Mononuclear cell (primary cell): Measurements from ENCODE around the gene SLC24A5. TPM values are rescaled to one million over a fixed set of nuclear protein-coding genes. Genes with fewer than 3 reads are reported as not detected.

ENCODE experiments used
- H3K27me3 ChIP-seq: 2 replicates; pipeline ENCODE4 v1.6.0; 2011; ENCODE audit warnings: low read length, control low read depth; ENCODE audit not compliant: insufficient read depth
- H3K4me1 ChIP-seq: 2 replicates; pipeline ENCODE4 v1.5.1; 2011; ENCODE audit warnings: mild to moderate bottlenecking, low read length, control low read depth; ENCODE audit not compliant: insufficient read depth
- H3K4me3 ChIP-seq: 2 replicates; pipeline ENCODE4 v1.5.1; 2011; ENCODE audit warnings: mild to moderate bottlenecking, low read length, moderate library complexity
- H3K9me3 ChIP-seq: 2 replicates; pipeline ENCODE4 v1.5.1; 2011; ENCODE audit warnings: low read depth, mild to moderate bottlenecking, control low read depth, low read length
- total RNA-seq: library from RNA; depleted of rRNA; stranded (reverse); fragments of >200 nt; gene quantifications from one replicate; pipeline ENCODE4 v1.2.3, GENCODE V29; 2012

SLC24A5 gene
- total RNA-seq, 1 donor, result under 0.01 TPM

GRCh38 chr15:48191574-48192225 lies 70.9 kb downstream of the SLC24A5 start, which contains the start of gene CTXN2:
CTXN2 (plus strand) TSS chr15:48191665; CDS start chr15:48201301, 9,636 bp downstream.
- Histone ChIP-seq H3K9me3 (no peaks in the 10 kb centered on the region), H3K4me3 (no peak within 1 kb of the TSS), H3K27me3 (peaks cover 12% of the 10 kb centered on the region), H3K4me1 (no peaks in the 10 kb centered on the region)

Other genes with a start within 250 kb of the SLC24A5 start
- gene MYEF2, start 57.3 kb downstream of the SLC24A5 start, total RNA-seq, result 14.1 TPM
- not detected for gene CTXN2, start 70.7 kb downstream of the SLC24A5 start, total RNA-seq
- not detected for gene SLC12A1, start 85.3 kb downstream of the SLC24A5 start, total RNA-seq
- 19.8 TPM for gene DUT, start 210.4 kb downstream of the SLC24A5 start, total RNA-seq